Measurements from ENCODE around the gene PLRG1.

DNA sequence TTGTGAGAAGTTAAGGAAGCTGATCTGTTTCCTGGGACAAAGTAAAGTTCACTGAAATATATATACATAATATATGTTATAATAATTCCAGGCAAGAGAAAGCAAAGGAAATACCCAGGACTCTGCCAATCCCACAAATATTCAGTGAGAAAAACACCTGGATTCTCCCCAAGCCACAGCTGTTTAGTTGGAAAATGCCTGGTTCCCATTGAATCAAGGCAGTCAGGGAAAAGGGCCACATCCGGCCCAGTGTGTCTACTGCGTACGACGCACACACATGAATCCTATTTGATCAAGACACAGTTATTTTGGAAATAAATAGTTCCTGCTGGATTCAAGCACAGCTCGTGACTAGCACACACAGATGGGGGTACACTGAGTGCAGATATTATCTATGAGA is 52.3 kb downstream of the PLRG1 start:
- no peak for TF ChIP-seq POLR2A (IDR thresholded peaks at IDR 0.05)
- TF ChIP-seq, protein P1, sequence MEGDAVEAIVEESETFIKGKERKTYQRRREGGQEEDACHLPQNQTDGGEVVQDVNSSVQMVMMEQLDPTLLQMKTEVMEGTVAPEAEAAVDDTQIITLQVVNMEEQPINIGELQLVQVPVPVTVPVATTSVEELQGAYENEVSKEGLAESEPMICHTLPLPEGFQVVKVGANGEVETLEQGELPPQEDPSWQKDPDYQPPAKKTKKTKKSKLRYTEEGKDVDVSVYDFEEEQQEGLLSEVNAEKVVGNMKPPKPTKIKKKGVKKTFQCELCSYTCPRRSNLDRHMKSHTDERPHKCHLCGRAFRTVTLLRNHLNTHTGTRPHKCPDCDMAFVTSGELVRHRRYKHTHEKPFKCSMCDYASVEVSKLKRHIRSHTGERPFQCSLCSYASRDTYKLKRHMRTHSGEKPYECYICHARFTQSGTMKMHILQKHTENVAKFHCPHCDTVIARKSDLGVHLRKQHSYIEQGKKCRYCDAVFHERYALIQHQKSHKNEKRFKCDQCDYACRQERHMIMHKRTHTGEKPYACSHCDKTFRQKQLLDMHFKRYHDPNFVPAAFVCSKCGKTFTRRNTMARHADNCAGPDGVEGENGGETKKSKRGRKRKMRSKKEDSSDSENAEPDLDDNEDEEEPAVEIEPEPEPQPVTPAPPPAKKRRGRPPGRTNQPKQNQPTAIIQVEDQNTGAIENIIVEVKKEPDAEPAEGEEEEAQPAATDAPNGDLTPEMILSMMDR (IDR thresholded peaks at IDR 0.05), result no peak

All from lower leg skin (tissue), 3 donors.